ENCODE data around the gene EID3.

GRCh38 chr12:104337030-104337558, 33.6 kb downstream of the EID3 start:
- TF ChIP-seq CTCF (IDR thresholded peaks at IDR 0.05; ENCODE audit: low read depth, low read length, missing input control) (no peak), TAF1 (conservative IDR thresholded peaks at IDR 0.05) (no peak), ZBTB33 (IDR thresholded peaks at IDR 0.05) (no peak), GABPA (IDR thresholded peaks at IDR 0.05 in 1 of 2, conservative IDR thresholded peaks at IDR 0.05 in 1 of 2) (no peak), SP1 (IDR thresholded peaks at IDR 0.05) (no peak), REST (IDR thresholded peaks at IDR 0.05) (no peak), HNF4G (IDR thresholded peaks at IDR 0.05) (no peak), YY1 (IDR thresholded peaks at IDR 0.05) (no peak), RAD21 (IDR thresholded peaks at IDR 0.05) (no peak), FOXA2 (IDR thresholded peaks at IDR 0.05) (no peak), JUND (IDR thresholded peaks at IDR 0.05) (no peak), FOXA1 (IDR thresholded peaks at IDR 0.05) (no peak), ATF3 (IDR thresholded peaks at IDR 0.05) (no peak)
- TF ChIP-seq, protein P1, sequence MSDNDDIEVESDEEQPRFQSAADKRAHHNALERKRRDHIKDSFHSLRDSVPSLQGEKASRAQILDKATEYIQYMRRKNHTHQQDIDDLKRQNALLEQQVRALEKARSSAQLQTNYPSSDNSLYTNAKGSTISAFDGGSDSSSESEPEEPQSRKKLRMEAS (IDR thresholded peaks at IDR 0.05), result no peak

Measured in liver (tissue), 3 donors.